GM23248 (cell line): ENCODE data around the gene RABGAP1L.

Experiments
- EZH2 ChIP-seq: fragments of 200-600 bp; sonication (generic); IDR thresholded peaks from 2 replicates; pipeline ENCODE4 v1.6.1; 2018; ENCODE audit warnings: antibody characterized with exemption, mild to moderate bottlenecking; ENCODE audit not compliant: insufficient read depth, poor library complexity, severe bottlenecking
- EZH2phosphoT487 ChIP-seq: fragments of 200-600 bp; sonication (generic); IDR thresholded peaks from 2 replicates; pipeline ENCODE4 v1.6.1; 2018; ENCODE audit warnings: antibody characterized with exemption, moderate library complexity, mild to moderate bottlenecking, low read depth; ENCODE audit not compliant: insufficient read depth

DNA sequence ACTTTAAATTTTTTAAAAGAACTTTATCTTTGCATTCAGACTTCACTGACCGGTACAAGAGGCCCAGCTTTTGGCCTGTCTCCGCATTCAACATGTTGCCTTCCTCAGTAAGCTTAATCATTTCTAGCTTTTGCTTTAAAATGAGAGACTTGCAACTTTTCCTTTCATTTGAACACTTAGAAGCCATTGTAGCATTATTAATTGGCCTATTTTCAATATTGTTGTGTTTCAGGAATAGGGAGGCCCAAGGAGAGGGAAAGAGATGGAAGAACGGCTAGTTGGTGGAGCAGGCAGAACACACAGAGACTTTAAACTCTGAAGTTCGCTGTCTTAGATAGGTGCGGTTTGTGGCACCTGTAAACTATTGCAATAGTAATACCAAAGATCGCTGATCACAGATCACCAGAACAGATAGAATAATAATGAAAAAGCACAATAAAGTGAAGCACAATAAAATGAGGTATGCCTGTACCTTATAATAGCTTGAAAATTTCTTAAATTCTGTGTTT lies 31.4 kb downstream of the RABGAP1L start:
- TF ChIP-seq EZH2 (no peak), EZH2phosphoT487 (no peak)
